HG03439 (cell line): ENCODE measurements around the gene MCTP2.

Experiments
- ATAC-seq: cut with Tn5 transposase; IDR thresholded peaks from one replicate; pipeline ENCODE4 v1.9.1; 2021; ENCODE audit warnings: mild to moderate bottlenecking, moderate library complexity; ENCODE audit not compliant: unreplicated experiment

Gene MCTP2

DNA sequence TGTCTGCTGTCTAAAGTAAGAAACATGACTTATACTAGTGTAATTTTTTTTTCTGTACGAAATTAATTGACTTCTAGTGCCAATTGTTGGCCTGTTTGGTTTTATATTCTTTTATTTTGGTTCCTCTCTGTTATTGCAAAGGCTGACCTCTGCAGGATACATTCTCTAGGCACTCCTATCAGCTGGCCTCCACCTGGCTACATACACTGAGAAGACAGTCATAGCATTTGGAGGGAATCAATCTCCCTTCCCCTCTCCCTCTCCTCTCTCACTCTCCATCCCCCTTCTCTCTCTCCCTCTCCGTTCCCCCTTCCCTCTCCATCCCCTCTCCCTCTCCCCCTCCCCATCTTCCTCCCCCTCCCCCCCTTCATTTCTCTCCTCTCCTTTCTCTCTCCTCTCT lies 116.7 kb downstream of the MCTP2 start:
- ATAC-seq, result no peak

DNA sequence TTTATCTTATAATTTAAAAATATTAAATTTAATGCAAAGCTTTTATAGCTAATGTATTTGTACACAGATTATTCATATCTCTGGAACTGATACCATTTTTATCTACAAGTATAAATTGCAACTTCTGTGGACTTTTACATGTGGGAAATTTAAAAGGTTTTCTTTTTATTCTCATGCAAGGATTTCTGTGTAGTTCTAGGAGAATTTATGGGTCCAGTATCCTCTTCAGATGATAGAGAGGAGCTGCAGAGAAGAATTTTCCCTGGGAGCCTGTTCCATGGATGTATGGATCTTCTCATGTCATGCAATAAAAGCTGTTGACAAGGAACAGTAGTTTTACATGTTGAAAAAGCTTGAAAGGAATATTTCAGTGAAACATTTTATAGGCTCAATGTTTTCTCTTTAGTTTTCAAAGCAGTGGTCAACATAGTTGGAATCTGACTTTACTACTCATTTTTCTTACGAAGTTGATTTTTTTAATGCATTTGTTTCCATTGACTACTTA lies 119.7 kb downstream of the MCTP2 start:
- no peak for ATAC-seq

DNA sequence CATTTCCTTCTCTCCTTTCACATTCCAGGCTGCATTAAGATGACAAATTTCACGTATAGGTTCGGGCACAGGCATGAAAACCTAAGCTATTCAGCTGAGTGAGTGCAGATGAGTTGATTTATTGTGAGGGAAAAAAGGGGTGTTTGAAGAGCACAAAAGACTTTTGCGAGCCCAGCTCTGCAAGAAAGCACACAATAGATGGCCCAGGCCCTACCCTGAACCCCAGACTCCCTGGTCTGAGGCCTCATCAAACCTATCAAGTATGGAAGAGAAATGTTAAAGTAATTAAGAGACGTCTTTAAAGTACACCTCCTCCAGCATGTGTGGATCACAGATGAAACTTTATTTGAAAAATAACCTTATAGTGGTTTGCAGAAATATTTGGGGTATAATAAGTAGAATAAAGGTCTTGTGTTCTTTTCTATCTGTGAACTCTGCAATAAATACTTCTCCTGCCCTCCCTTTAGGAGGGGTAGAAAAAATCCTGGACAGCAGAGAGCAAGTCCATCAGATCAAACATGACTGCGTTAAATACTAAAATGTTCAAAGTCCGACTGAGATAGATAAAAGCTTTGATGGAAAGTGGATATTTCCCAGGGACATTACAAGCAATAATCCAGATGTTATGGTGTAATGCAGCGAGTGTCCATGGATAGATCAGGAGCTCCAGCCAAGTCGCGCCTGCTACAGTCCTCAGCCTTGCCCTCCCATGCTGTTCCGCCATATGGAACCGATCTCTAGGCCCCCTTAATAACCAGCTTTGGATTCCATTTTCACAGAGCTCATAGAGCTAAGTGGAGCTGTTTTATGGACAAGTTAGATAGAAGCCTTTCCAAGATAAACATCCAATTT lies 121.5 kb downstream of the MCTP2 start:
- ATAC-seq, result no peak

DNA sequence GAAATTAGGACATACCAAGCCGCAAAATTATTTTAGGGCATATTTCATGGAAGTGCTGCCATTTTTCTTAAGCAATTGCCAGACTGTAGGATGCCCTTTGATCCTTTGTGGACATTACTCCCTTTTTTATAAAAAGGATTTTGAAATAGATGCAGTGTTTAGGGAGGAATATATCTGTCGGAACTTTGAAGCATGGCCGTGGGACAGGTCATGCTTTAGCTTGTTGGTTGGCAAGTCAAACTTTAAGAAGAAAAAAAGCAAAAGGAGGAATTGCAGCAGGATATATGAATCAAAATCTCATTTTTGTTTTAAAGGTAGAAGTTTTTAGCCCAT lies 122.1 kb downstream of the MCTP2 start:
- no peak for ATAC-seq

DNA sequence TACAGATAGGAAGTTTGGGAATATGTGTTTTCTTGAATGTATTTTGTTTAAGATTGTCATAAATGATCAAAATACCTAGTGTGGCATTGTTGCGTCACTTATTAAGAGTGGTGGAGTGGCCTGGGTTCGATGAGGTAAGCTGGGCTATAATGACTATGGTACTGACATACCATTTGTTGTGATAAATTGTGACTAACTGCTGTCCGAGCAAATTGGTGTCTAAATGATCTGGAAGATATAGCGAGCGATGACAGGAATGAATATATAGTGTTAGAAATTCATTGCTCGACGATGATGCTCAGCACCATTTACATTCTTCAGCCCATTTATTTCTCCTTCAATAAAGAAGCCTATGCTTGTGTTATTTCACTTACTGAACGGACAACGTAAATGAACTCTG lies 123.3 kb downstream of the MCTP2 start:
- no peak for ATAC-seq

DNA sequence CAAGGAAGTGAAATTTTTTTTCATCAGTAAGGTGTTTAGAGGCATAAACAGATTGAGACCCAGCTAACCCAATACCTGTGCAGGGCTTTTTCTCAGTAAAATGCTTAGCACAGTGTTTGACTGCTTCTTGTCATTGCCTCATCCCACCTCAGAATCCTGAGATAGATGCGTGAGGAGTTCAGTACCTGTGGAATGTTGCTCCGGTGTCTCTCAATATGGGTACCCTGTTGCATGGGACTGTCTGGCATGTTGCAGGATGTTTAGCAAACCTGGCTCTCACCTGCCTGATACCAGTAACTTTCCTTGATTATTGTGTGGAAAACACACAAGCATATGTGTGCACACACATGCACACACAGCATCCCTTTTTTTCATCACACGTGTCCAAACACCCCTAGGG lies 128.4 kb downstream of the MCTP2 start:
- ATAC-seq, result no peak

DNA sequence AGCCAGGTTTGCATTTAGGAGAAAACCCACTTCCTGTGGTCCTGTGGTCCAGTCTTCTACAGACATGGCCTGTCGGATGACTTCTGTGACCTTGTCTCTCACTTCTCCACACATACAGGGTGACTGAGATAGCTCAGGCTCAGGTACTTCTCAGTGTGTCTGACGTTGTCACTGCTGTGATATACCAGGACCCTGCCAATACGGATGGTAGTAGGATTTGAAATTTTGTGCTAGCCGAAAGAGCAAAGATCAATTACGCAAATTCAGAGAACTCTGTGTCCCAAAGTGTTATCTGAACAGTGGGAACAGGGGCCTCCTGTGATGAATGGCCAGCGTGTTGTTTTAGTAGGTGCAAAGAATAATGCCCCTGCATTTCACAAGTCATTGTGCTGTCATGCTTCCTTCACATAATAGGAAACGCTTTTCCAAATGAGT lies 128.9 kb downstream of the MCTP2 start:
- no peak for ATAC-seq

DNA sequence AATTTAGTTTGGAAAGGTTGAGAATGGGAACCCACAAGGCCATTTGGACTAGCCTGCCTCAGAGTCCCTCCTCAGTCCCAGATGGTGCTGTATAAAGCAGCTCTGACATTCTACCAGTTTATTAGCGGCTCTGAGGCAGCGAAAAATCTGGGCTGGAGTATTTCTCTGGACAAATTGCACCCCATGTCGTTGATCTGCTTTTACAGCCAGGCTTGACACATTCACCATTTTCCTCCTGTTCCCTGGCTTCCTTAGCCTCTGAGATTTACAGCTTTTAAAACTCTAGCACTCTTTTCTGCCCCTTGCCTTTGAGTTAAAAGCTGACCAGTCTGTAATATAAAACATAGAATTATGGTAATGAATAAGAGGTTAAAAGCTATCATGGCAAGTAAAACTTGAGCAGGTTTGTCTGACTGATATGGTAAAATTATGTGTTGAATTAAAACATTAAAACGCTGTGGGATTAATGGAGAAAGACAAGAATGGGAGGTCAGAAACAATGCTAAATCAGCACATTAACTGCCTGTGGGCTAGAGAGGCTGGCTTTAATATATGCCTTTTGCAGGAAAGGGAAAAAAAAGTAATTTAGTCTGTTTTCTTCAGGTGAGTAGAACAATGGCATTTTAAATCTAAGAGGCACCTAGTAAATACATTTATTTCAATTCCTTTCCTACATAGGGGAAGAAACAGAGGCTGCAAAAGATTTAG lies 131.2 kb downstream of the MCTP2 start:
- no peak for ATAC-seq

DNA sequence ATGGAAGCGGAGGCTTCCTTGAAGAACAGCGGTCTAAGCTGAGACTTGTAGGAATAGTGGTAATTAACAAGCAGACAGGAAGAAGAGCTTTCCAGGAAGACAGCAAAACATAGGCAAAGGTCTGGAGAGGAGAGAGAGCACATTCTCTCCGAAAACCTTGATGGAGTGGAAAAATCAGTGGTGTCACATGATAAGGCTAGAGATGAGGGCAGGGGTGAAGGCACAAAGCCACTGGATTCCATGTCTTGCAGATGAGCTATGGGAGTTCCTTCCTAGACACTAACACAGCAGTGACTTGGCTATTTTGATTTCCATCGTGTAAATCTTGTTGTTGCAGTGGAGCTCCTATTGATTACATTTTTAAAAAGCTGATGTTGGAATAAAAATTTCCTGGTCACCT lies 132.0 kb downstream of the MCTP2 start:
- no peak for ATAC-seq

DNA sequence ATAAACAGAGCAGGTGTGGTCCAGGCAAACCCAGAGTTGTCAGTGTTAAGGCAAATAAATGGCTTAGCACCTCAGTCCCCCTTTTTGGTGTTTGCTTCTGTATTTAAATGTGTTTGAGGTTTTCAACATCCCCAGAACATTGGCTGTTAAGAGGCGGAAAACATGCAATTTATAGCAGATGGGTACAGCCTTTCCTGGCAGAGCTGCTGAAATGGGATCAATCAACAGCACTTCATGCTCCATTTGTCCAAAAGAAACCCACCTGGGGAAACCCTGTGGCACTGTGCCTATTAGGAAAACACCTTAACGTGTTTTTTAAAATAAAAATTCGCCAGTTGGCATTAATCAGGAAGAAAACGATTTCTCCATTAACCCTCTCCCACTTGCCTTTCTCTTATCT lies 135.4 kb downstream of the MCTP2 start:
- ATAC-seq, result no peak

DNA sequence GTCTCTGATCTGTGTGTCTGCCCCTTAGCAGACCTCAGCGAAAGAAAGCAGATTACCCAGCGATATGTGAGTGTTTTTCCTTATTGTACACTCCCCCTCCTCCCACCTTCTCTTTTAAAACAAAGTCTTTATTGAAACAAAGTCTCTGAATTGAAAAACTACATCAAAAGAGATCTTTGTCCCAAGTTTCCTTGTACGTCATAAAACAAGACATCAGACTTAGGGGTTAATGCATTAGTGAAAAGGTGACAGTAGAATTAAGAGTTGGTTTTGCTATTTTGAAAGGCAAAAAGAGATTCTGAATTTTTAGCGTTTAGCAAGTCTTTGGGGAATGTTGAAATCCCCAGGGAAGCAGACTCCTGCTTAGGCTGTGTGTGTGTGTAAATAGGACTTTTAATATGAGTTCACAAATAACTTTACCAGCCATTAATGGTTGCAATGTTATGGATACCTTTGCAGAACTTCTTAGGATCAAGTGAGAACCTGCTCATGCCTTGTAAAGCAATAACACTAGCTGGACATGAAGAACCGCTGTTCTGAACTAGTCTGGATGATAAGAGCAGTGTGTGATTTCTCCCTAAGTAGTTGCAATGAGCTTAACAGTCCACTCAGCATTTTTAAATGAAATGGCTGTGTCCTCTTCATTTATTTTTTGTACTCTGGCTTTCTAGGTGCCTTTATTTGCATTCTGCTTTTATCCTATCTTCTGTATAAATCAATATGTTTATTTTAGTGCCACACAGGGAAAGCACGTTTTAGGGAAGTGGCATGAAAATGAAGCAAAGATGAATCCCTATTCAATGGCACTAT lies 136.6 kb downstream of the MCTP2 start:
- ATAC-seq, result no peak

DNA sequence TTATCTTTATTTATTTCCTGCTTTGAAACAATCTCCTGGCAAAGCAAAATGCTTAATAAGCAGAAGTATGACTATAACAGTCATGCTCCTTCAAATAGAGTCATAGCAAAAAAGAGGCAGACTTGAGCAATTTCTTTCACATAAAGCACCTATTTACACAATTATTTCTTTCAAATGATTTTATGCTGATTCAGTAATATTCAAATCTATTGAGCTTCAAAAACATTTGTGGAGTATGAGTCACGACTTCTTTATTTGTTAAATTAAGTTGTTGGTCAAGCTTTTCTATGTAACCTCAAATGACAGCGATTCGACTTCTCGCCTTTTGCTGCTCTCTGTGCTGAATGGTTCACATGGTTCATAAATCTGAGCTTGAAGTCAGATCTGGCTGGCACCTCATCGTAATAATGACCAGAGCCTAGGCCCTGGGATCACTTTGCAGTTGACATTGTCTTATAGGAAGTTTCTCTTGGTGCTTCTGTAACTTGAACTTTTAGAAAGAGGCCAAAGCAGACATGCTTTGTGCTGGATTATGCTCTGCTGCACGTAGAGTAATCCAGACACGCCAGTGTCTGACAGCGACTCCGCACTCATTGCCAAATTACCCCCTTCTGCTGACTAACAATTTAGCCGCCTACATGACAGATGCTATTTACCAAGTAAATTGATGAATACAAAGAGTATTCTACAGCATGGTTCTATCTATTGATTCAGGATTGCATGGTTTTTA lies 139.0 kb downstream of the MCTP2 start:
- no peak for ATAC-seq

DNA sequence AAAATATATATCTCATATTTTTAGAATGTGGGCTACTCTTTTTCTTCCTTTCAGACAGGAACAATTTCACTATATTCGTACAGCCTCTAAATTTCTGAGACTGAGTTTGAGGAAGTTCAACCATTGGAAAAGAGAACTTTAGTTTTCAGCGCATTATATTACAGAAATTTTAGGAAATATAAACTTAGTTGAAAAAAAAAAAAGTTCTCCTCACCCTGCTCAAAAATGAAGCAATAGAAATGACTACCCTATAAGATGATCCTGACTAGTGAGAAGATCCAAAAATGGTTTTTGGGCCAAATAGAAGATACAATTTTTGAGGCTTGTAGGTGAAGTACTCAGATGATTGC lies 139.6 kb downstream of the MCTP2 start:
- ATAC-seq, result no peak

DNA sequence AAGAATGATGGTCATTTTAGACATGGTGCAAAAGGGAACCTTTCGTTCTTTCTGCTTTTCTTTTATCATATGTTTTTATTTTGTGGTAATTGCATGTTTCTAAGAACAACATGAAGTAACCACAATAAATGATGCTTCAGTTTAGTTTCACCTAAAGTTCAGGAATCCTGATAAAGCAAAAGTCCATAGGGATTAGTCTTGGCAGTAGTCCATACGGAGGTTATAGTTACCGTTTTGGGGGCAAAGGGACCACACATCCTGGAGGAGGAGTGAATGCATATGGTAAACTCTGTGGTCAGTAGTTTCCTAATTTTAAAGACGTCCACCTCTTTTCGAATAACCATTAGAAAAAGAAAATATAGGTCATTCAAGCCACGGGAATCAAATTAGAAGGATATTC lies 141.5 kb downstream of the MCTP2 start:
- ATAC-seq, result no peak

DNA sequence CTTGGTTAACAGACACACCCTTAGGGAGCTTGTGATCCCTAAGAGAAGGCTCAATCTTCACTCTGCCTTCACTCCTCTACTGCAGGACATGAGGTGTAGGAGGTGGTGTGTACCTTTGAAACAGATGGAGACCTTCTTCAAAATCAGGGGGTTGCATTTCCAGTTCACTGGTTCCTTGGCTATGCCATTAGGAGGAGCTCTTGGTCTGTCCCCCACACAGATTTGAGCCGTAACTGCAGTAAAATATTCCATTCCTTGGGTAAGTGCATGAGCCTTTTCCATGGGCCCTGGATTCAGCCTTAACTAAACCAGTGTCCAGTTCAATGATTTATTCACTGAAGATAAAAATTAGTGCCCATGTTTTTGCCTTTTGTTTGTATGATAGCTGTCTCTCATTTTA lies 144.6 kb downstream of the MCTP2 start:
- ATAC-seq, result no peak

DNA sequence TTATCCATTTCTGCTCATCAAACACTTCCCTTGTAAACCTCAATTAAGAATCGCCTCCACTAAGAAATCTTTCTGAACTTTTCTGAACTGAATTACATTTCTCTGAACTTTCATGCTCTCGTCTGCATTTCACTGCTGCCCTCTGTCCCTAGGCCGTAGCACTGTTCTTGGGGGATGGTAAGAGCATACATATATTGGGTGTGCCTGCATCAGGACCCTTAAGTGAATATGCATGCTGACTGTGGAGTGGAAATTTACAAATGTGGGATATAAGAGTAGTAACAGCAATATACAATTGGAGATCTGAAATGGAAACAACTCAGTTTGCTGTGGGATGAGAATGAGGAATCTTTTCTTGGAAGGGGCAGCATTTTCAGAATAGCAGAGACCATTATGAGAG lies 148.6 kb downstream of the MCTP2 start:
- no peak for ATAC-seq

DNA sequence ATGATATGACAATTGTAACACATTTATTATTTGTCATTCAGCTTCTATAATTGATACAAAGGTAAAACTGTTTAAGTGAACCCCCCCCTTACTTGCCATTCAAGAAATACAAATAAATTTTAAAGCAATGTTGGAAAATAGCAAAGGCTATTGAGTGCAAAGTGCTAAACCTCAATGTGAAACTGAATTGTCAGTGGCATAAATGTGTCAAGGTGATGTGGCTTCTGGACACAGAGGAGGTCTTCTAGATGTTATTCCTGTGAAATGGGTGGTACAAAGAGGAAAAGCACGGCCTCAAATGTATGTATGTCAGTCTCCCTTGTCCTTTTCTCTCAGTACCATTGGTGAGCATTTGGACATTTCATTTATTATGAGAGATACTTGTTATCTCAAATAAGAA lies 149.4 kb downstream of the MCTP2 start:
- no peak for ATAC-seq

DNA sequence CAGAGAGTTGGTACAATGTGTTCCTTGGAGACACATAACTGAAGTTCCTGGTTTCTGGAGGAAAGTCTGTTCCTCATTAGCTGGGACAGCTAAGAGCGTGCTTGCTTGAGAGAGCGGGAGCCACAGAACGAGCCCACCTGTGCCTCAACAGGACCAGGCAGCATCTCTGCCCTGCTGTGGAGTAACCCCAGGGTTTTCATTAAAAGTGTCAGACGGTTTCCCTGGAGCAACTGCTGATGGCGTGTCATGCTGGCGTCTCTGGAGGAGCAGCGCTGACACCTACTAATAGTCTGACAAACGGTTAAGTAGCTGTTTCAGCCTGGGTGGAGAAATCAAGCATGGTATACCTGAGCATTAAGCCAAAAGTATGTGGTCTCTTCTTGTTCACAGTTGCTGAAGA lies 150.0 kb downstream of the MCTP2 start:
- no peak for ATAC-seq

DNA sequence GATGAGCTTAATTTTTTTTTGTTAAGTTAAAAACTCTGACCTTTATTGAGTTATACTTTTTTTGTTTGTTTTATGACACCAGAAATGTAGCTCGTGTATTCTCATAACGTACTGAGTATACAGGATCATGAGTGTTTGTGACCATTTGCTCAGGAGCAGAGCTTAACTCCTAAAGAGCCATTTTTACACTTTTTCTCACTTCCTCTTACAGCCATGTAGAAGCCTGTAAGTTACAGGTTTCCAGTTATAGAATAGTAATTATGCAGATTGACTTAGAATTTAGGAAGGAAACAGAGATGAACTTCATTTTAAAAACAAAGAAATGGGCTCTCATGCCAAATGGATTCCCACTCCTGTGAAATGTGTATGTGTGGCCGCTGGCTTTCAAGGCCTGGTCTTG lies 151.7 kb downstream of the MCTP2 start:
- ATAC-seq, result no peak

DNA sequence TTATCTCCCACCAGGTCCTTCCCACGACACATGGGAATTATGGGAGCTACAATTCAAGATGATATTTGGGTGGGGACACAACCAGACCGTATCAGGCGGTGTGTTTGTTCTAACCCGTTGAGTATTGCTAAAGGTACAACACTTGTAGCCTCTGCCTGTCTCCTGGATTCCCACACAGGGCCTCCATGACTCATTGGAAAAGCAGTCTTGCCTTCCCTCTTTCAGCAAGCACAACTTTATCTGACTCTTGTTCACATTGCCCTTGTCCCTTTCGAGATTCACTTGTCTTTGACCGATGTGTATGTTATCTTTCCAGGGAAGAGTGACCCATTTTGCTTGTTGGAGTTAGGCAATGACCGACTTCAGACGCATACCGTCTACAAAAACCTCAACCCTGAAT lies 152.3 kb downstream of the MCTP2 start:
- ATAC-seq, result no peak

DNA sequence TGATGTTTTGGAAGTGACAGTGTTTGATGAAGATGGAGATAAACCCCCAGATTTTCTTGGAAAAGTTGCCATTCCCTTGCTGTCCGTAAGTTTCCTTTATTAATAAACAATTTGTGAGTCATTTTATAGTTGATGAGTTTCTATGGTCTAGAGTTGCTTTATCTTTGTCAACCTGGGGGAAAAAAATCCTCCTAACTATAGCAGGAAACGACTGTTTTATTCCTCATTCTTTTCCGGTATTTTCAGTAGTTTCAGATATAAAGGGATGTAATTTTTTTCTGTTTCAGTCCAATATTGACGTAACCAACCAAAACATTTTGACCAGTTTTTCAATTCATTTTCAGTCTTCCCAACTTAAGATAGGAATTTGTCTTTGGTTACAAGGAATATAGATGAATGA lies 154.1 kb downstream of the MCTP2 start:
- ATAC-seq, result no peak
